Umbilical cord (tissue), 1 donor: ENCODE measurements around the gene RUBCN. TPM values are rescaled to one million over a fixed set of nuclear protein-coding genes. Genes with fewer than 3 reads are reported as not detected.

Experiments
- total RNA-seq: library from RNA; depleted of rRNA; stranded (reverse); fragments of >200 nt; gene quantifications from one replicate; pipeline ENCODE4 v1.2.3, GENCODE V29; 2014; ENCODE audit warnings: low replicate concordance; ENCODE audit not compliant: insufficient read depth

Gene RUBCN
- total RNA-seq, 1 donor from 2014 or later = 12.3 TPM

Other genes starting within 250 kb of the RUBCN start
- gene BDH1, start 180.9 kb downstream of the RUBCN start, total RNA-seq = 7.2 TPM
- 150 TPM for gene FYTTD1, start 13.0 kb upstream of the RUBCN start, total RNA-seq
- gene LRCH3, start 54.4 kb upstream of the RUBCN start, total RNA-seq = 33.7 TPM
- gene RPL35A, start 213.3 kb upstream of the RUBCN start, total RNA-seq = 827 TPM
- gene LMLN, start 223.3 kb upstream of the RUBCN start, total RNA-seq = 27.7 TPM